Left ventricle myocardium inferior (tissue), 1 donor: ENCODE data around the gene CALHM3. TPM values are rescaled to one million over a fixed set of nuclear protein-coding genes. Genes with fewer than 3 reads are reported as not detected.

Source experiments
- DNase-seq: peaks from one replicate; pipeline ENCODE4 v3.0.0-alpha.2; 2020
- H3K27ac ChIP-seq: fragments of 200-600 bp; replicated peaks from 2 replicates; pipeline ENCODE4 v1.8.0; 2021
- H3K27me3 ChIP-seq: fragments of 200-600 bp; 2 replicates; pipeline ENCODE4 v1.8.0; 2021; ENCODE audit warnings: low read depth
- H3K36me3 ChIP-seq: fragments of 200-600 bp; 2 replicates; pipeline ENCODE4 v1.8.0; 2021
- H3K4me1 ChIP-seq: fragments of 200-600 bp; 2 replicates; pipeline ENCODE4 v1.8.0; 2021
- H3K4me3 ChIP-seq: fragments of 200-600 bp; 2 replicates; pipeline ENCODE4 v1.8.0; 2021; ENCODE audit warnings: mild to moderate bottlenecking, moderate library complexity
- H3K9me3 ChIP-seq: fragments of 200-600 bp; replicated peaks from 2 replicates; pipeline ENCODE4 v1.8.0; 2021
- CTCF ChIP-seq: fragments of 200-600 bp; IDR thresholded peaks from 2 replicates; pipeline ENCODE4 v1.8.0; 2021; ENCODE audit warnings: antibody characterized with exemption, mild to moderate bottlenecking, borderline replicate concordance
- intact Hi-C: fragments of 100-400 bp; cut with micrococcal nuclease; formaldehyde crosslinking; loops from one replicate; pipeline ENCODE4 v1.11.0; 2022
- total RNA-seq: library from RNA; stranded (reverse); fragmentation: NEBNext Ultra II Directional; extraction: Animal tissue kit (Norgen Biotek cat#: 25700); gene quantifications from one replicate; pipeline ENCODE4 v1.2.1, GENCODE V29; 2021
- donor health status: DM: no; HTN: yes; CAD: no; lungs with severe emphysema.

CALHM3 gene
- total RNA-seq, 1 donor from 2014 or later: not detected

GRCh38 chr10:103428989-103429643, 49.9 kb downstream of the CALHM3 start:
- H3K4me1 ChIP-seq: peaks cover 2% of the 10 kb centered on the region
- no peak for DNase-seq
- H3K36me3 ChIP-seq: peaks cover 86% of the 10 kb centered on the region
- no peak for TF ChIP-seq CTCF
- H3K9me3 ChIP-seq: no peaks in the 10 kb centered on the region
- H3K27ac ChIP-seq: no peak overlapping the region
- intact Hi-C loops: no loop called here
- H3K4me3 ChIP-seq: no peak overlapping the region
- H3K27me3 ChIP-seq: no peaks in the 10 kb centered on the region

GRCh38 chr10:103427866-103428265, 51.2 kb downstream of the CALHM3 start:
- intact Hi-C loops: no loop called here
- Histone ChIP-seq H3K27ac (no peak overlapping the region), H3K4me1 (no peaks in the 10 kb centered on the region), H3K9me3 (no peaks in the 10 kb centered on the region), H3K4me3 (no peak overlapping the region), H3K36me3 (peaks cover 87% of the 10 kb centered on the region), H3K27me3 (no peaks in the 10 kb centered on the region)
- DNase-seq: no peak
- TF ChIP-seq CTCF: no peak

GRCh38 chr10:103423748-103424147, 55.3 kb downstream of the CALHM3 start:
- Histone ChIP-seq H3K4me1 (no peaks in the 10 kb centered on the region), H3K4me3 (no peak overlapping the region), H3K27me3 (no peaks in the 10 kb centered on the region), H3K27ac (no peak overlapping the region), H3K9me3 (no peaks in the 10 kb centered on the region), H3K36me3 (peaks cover 95% of the 10 kb centered on the region)
- DNase-seq: no peak
- intact Hi-C loops: no loop called here
- TF ChIP-seq CTCF: no peak

Other genes with a start within 250 kb of the CALHM3 start
- not detected for gene RPEL1, start 233.4 kb downstream of the CALHM3 start, total RNA-seq
- not detected for gene INA, start 202.1 kb downstream of the CALHM3 start, total RNA-seq
- gene PCGF6, start 128.1 kb downstream of the CALHM3 start, total RNA-seq: 5.4 TPM
- gene TAF5, start 111.3 kb downstream of the CALHM3 start, total RNA-seq: 2.4 TPM
- gene ATP5MK, start 82.8 kb downstream of the CALHM3 start, total RNA-seq: 1,231 TPM
- gene PDCD11, start 82.6 kb downstream of the CALHM3 start, total RNA-seq: 11.2 TPM
- 11.3 TPM for gene CALHM2, start 26.9 kb downstream of the CALHM3 start, total RNA-seq
- gene CALHM1, start 20.3 kb downstream of the CALHM3 start, total RNA-seq: not detected
- 0.14 TPM for gene NEURL1, start 14.5 kb upstream of the CALHM3 start, total RNA-seq